NCI-H748 (cell line): ENCODE measurements around the gene ZBED6.

Experiments used
- DNase-seq: peaks from one replicate; lab custom pipeline; 2025; ENCODE audit not compliant: unreplicated experiment; lab: John Stamatoyannopoulos, UW

The ZBED6 gene

DNA sequence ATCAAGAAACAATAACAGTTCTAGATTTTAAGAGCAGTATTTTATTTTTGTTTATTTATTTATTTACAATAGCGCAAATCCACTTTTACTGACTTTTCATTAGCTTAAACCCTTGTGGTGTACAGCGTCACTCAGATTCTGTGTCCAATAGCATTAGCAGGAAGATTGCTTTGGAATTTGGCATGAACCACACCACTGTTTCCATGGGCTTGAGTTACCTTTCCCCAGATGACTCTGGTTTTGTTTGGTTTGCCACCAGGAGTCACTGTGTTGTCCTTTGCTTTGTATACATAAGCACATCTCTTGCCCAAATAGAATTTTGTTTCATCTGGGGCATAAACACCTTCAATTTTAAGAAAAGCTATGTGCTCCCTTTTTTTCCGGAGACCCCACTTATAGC, 40.1 kb downstream of the ZBED6 start:
- no peak for DNase-seq

DNA sequence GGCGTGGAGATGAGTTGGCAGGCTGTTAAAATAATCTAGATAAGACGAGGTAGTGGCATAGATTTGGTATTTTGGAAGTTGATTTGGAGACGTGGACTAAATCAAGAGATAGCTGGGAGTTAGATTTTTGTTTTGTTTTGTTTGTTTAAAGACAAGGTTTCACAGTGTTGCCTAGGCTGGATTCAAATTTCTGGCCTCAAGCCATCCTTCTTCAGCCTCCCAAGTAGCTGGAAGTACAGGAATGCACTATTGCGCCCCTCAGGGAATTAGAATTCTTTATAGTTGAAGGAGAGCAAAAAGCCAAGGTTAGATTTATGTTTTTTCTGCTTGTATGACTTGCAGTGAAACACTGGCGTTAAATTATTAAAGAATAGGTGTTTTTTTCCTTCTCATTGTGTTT, 43.7 kb downstream of the ZBED6 start:
- no peak for DNase-seq

DNA sequence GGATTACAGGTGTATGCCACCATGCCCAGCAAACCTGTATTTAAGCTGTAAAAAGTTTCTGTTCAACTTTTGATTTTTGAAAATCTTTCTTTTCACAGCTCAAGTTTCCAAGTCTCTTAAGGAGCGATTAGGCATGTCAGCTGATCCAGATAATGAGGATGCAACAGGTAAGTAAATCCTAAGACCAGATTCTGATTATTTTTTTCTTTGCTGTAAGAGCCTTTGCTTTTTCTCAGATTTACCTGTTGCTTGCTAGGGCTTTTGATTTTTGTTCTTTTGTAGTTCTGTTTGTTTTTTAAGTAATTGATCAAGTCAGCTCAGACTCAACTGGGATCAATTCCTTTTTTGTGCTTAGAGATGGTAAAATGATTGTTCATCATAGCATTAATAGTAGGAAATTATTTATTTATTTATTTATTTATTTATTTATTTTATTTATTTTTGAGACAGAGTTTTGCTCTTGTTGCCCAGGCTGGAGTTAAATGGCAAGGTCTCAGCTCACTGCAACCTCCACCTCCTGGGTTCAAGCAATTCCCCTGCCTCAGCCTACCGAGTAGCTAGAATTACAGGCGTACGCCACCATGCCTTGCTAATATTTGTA, 44.9 kb downstream of the ZBED6 start:
- DNase-seq = no peak

DNA sequence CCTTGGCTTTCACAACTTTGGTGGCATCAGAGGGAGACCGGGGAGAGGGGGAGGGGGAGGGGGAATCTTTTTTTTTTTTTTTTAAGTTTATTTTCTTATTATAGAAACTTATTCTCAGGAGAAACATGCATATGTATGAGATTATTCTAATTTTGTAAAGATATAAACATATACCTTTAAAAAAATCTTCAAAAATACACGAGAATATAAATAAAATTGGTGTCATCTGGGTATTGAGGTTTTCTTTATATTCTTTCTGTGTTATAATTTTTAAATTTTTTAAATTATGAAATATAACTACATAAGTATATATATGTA, 47.1 kb downstream of the ZBED6 start:
- DNase-seq = no peak

- DNase-seq = no peak
These were observed 48.0 kb downstream of the ZBED6 start for GRCh38 chr1:203843435-203843834.
